Ishikawa (cell line): ENCODE results near the gene TMIE.

Experiments
- CEBPB ChIP-seq: IDR thresholded peaks from 2 replicates; pipeline ENCODE4 v1.6.1; 2012
- CREB1 ChIP-seq: IDR thresholded peaks from 2 replicates; pipeline ENCODE4 v1.6.1; 2012; ENCODE audit warnings: low read depth
- EGR1 ChIP-seq: IDR thresholded peaks from 2 replicates; pipeline ENCODE4 v1.6.1; 2012
- EP300 ChIP-seq: IDR thresholded peaks from 2 replicates; pipeline ENCODE4 v1.6.1; 2012; ENCODE audit warnings: borderline replicate concordance
- FOXM1 ChIP-seq: IDR thresholded peaks from 2 replicates; pipeline ENCODE4 v1.6.1; 2012; ENCODE audit warnings: low read depth, borderline replicate concordance
- NFIC ChIP-seq: IDR thresholded peaks from 2 replicates; pipeline ENCODE4 v1.6.1; 2012
- RAD21 ChIP-seq: IDR thresholded peaks from 2 replicates; pipeline ENCODE4 v1.6.1; 2012; ENCODE audit warnings: low read depth
- TAF1 ChIP-seq: IDR thresholded peaks from 2 replicates; pipeline ENCODE4 v1.6.1; 2012; ENCODE audit warnings: low read depth, mild to moderate bottlenecking
- TCF12 ChIP-seq: IDR thresholded peaks from 2 replicates; pipeline ENCODE4 v1.6.1; 2012; ENCODE audit warnings: low read depth
- TEAD4 ChIP-seq: IDR thresholded peaks from 2 replicates; pipeline ENCODE4 v1.6.1; 2012
- YY1 ChIP-seq: IDR thresholded peaks from 2 replicates; pipeline ENCODE4 v1.6.1; 2012; ENCODE audit warnings: low read depth
- ZBTB7A ChIP-seq: IDR thresholded peaks from 2 replicates; pipeline ENCODE4 v1.6.1; 2012; ENCODE audit warnings: low read depth
- TF ChIP-seq, protein P1 (sequence below): IDR thresholded peaks from 2 replicates; pipeline ENCODE4 v1.6.1; 2012
- TF ChIP-seq, protein P2 (sequence below): IDR thresholded peaks from 2 replicates; pipeline ENCODE4 v1.6.1; 2012
- TF ChIP-seq, protein P3 (sequence below): IDR thresholded peaks from 2 replicates; pipeline ENCODE4 v1.6.1; 2012; ENCODE audit warnings: low read depth, mild to moderate bottlenecking

The TMIE gene

DNA sequence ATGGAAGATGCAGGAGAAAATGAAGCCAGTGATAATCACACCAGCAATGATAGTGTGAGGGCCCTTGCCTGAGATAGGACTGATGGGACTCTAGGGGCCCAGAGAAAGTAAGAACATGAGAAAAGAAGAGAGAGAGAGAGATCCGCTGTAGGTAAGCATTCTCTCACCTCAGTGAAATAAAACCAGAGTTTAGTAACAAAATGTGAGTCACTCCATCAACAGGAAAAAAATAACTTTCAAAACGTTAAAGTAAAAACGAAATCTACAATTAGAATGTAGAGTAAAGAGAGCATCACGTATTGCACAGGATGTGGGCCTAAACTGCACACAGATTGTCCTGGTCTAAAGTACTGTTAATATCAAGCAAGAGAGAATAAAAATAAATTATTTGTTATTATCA, 23.2 kb downstream of the TMIE start:
- TF ChIP-seq NFIC (no peak), EP300 (no peak), EGR1 (no peak), TCF12 (no peak), TAF1 (no peak), RAD21 (no peak), CREB1 (no peak), CEBPB (no peak)
- TF ChIP-seq, protein P1, sequence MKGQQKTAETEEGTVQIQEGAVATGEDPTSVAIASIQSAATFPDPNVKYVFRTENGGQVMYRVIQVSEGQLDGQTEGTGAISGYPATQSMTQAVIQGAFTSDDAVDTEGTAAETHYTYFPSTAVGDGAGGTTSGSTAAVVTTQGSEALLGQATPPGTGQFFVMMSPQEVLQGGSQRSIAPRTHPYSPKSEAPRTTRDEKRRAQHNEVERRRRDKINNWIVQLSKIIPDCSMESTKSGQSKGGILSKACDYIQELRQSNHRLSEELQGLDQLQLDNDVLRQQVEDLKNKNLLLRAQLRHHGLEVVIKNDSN = no peak

DNA sequence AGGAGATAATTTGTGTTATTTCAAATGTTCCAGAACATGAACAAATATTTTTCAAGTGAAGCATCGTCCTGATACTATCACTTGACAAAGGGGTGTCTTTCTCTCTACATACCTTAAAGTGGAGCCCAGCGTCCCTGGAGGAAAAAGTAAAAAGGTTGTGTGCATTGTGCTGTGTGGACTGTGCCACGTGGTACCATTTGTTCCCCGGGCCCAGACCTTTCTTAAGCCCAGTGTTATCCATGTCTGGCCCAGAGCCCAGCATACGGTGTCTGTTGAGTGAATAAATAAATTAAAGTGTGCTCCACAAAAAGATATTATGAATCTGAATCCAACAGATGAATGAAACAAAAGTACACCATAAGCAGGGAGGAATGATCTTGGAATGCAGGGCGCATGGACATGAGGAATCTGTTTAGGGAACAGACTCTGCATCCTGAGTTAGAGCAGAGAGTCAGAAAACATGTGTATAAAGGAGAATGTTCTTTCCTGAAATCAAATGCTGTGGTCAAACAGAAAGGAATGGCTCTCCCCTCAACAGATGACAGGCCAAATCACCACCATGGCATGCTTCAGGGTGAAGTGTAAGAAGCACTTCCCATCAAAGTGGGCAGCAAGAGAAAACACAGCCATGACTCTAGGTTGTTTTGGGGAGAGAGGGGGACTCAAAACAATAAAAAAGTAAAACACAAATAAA, 24.6 kb downstream of the TMIE start:
- TF ChIP-seq, protein P2, sequence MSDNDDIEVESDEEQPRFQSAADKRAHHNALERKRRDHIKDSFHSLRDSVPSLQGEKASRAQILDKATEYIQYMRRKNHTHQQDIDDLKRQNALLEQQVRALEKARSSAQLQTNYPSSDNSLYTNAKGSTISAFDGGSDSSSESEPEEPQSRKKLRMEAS = no peak
- TF ChIP-seq, protein P3, sequence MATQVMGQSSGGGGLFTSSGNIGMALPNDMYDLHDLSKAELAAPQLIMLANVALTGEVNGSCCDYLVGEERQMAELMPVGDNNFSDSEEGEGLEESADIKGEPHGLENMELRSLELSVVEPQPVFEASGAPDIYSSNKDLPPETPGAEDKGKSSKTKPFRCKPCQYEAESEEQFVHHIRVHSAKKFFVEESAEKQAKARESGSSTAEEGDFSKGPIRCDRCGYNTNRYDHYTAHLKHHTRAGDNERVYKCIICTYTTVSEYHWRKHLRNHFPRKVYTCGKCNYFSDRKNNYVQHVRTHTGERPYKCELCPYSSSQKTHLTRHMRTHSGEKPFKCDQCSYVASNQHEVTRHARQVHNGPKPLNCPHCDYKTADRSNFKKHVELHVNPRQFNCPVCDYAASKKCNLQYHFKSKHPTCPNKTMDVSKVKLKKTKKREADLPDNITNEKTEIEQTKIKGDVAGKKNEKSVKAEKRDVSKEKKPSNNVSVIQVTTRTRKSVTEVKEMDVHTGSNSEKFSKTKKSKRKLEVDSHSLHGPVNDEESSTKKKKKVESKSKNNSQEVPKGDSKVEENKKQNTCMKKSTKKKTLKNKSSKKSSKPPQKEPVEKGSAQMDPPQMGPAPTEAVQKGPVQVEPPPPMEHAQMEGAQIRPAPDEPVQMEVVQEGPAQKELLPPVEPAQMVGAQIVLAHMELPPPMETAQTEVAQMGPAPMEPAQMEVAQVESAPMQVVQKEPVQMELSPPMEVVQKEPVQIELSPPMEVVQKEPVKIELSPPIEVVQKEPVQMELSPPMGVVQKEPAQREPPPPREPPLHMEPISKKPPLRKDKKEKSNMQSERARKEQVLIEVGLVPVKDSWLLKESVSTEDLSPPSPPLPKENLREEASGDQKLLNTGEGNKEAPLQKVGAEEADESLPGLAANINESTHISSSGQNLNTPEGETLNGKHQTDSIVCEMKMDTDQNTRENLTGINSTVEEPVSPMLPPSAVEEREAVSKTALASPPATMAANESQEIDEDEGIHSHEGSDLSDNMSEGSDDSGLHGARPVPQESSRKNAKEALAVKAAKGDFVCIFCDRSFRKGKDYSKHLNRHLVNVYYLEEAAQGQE = no peak
- TF ChIP-seq, protein P1 = no peak
- TF ChIP-seq FOXM1 (no peak), CREB1 (no peak), NFIC (no peak), TCF12 (no peak), EP300 (no peak), YY1 (no peak), EGR1 (no peak), ZBTB7A (no peak), TEAD4 (no peak)

DNA sequence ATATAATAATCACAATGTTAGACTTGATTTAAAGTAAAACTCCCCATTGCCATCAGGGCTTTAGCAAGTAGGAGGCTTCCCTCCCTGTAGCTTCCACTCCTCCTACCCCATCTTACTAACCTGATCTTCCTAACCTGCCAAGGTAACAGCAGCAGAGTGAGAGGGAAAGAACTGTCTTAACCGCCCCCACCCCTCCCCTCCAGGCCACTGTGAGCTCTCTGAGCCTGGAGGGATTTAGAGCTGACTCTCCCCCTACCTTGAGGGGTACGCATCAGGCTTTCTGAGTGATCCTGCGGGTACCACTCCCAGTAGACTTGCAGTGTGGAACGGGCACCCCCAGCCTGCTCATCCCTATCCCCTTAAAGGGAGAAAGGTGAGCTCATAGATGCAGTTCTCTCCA, 27.8 kb downstream of the TMIE start:
- no peak for TF ChIP-seq FOXM1

DNA sequence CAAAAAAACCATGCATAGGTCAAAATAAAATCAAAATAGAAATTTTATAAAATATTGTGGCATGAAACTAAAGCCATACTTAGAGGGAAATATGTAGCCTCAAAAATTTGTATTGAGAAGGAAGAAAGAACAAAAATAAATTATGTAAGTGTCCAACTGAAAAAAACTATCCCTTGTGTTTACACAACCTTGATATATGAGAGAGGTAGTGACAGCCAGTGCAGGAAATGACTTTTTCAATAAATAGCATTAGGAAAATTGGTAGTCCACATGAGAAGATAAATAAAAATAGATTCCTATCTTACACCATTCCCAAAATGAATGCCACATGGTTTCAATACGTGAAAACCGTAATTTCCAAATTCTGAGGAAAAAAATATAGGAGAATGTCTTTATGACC, 29.6 kb downstream of the TMIE start:
- TF ChIP-seq, protein P1 = no peak
- TF ChIP-seq TEAD4 (no peak), RAD21 (no peak)
- TF ChIP-seq, protein P3 = no peak

DNA sequence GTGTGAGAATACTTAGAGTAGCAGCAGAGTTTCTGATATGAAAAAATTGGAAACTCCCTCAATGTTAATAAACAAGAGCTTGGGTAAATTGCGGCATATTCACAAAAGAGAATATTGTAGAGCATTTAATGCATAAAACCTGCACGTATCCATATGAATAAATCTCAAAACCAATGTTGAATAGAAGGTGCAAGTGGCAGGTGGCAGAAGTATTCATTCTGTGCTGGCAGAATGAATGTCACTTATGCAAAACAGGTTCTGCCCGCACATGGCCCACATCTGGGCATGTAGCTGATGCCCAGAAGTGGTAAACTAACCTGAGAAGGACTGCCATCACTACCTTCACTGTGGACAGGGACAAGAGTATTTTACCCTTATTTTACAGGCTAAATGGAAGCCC, 30.6 kb downstream of the TMIE start:
- TF ChIP-seq CREB1 (no peak), EGR1 (no peak), NFIC (no peak), EP300 (no peak), YY1 (no peak), TAF1 (no peak)
- TF ChIP-seq, protein P2 = no peak
- TF ChIP-seq, protein P3 = no peak
